SH-SY5Y (cell line): ENCODE data around the gene TMEM229A.

Source experiments
- GATA2 ChIP-seq: IDR thresholded peaks from 2 replicates; pipeline ENCODE4 v1.6.1; 2011; ENCODE audit warnings: mild to moderate bottlenecking, low read depth, low read length
- GATA3 ChIP-seq: IDR thresholded peaks from 2 replicates; pipeline ENCODE4 v1.6.1; 2011; ENCODE audit warnings: low read depth, mild to moderate bottlenecking, low read length, moderate library complexity

TMEM229A gene

DNA sequence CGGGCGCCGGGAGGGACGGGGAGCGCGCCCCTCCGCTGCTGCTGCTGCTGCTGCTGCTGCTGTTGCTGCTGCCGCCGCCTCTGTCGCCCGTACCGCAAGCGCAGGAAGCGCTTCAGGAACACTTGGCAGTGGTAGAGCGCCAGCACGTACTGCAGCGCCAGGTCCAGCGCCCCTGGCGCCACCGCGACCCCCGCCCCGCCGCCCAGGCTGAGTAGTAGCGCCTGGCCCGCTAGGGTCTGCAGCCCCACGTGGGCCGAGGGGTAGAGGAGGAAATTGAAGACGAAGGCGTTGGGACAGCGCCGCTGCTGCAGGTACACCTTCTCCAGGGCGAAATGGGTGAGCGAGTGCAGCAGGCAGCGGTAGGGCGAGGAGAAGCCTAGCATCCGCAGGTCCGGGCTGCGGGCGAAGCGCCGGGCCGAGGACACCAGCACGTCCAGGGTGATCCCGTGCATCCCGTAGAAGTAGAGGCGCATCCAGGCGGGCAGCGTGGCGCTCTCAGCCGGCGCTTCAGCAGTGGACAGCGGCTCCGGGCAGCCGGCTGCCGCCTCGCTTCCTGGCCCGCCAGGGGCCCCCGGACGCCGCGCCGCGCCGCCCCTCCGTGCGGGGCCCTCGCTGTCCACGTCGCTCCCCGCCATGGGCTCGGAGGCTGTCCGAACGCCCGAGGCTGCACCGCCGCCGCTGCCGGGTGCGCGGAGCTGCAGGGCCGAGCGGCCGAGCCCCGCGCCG lies at the start of gene TMEM229A:
Gene TMEM229A, minus strand, starts transcription at position 699 of the 726 bp plus-strand sequence. Its CDS starts 64 bp downstream, at position 635.
- no peak for TF ChIP-seq GATA2
- TF ChIP-seq GATA3 = no peak

DNA sequence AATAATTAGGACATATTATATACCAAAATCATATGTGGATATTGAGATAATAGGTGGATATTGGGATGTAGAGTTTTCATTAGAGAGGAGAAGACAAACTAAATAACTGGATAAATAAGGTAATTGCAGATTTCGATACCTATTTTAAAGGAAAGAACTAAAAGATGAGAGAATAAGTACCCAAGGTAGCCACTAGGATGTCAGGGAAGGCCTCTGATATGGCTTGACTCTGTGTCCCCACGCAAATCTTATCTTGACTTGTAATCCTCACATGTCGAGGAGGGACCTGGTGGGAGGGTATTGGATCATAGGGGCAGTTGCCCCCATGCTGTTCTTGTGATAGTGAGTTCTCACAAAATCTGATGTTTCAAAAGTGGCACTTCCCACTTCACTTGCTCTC lies 44.7 kb upstream of the TMEM229A start:
- TF ChIP-seq GATA3 = no peak
- TF ChIP-seq GATA2 = no peak

DNA sequence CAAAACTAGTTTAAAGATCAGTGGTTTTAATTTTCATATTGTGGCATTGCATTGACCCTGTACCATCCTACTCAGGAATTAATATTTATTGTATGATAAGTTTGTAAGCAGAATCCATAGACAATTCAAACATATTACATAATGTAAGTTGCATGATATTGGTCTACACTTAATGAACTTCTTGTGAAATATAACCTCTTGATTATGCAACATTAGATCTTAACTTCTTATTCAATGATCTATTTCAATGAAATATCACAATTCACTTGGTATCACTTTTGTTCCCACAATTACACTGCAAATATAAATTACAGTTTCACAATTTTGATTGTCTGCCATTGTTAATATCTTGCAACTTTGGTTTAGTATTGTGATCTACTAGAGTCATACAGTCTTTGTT lies 44.0 kb upstream of the TMEM229A start:
- TF ChIP-seq GATA3 = no peak
- no peak for TF ChIP-seq GATA2

DNA sequence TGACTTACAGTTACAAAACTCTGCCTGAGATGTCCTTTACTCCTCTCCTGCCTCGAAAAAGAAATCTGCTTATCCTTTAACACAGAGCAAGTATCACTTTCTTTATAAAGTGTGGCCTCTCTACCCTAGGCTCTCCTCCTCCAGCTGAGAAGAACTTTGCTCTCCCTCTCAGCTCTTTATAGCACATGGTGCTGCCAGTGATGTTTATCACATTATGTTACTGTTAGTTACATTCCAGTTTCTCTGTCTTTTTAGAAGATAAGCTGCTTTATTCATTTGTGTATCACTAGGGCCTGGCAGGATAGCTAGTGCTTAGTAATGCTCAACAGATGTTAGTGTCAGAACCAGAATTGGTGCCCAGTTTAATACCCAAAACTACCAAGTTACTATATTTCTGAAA lies 41.1 kb upstream of the TMEM229A start:
- TF ChIP-seq GATA2 = peak; percentile 94
- TF ChIP-seq GATA3 = peak; percentile 96

DNA sequence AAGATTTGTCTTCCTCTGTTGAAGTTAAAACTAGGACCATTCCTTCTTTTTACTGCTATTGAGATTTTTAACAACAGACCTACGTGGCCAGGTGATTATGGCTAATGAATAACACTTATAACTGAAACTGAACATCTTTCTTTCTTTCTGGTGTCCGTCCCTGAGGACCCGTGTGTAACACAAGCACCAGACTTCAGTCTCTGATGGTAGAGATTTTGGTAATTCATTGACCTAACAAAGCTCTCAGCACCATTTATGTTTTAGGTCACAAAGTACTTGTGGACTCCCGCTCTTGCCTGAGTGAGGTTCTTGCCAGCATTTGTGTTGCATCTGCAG lies 40.4 kb upstream of the TMEM229A start:
- no peak for TF ChIP-seq GATA3
- no peak for TF ChIP-seq GATA2

DNA sequence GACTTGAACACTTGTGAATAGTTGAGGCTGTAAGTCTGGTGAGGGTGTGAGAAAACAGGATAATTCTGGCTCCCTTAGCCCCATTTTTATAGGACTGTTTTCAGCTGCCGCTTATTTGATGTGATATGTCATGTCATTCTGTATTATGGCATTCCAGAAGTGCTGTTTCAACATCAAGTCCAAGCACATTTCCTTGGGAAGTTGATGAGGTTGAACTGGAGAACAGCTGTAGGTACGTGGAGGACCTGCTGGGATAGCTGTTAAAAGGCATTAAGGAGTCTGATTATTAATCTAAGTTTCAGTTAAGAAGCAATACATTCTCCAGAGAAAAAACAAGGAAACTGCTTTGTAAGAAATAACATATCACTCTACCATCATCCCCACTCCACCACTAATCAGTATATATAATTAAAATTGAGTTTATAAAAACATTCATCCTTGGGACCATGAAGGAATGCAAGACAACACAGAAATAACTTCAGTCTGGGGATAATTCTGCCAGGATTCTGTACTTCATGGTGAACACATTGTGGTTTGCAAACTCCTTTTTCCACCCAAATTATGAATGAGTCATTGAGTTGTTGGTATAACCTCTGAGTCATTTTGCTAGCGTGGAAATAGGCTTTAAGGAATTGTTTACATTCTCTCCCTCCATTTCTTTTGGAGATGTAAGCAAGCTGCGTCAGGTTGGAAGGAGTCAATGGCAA lies 39.9 kb upstream of the TMEM229A start:
- no peak for TF ChIP-seq GATA3
- TF ChIP-seq GATA2 = no peak

DNA sequence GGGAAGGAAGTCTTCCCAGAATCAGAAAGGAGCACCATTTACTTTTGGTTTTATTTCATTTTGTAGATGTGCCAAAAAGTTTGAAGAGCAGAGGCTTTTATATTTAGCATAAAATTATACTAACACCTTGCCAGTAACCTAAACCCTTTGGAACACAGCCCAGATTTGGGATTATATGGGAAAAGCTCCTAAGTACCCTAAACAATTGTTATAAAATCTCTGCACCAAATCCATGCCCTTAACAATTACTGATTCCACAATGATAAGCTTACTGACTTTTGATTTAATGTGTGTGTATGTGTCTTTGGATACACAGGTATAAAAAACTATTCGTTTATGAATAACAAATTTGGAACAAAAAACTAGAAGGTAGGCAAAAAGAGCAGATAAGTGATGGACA lies 39.0 kb upstream of the TMEM229A start:
- TF ChIP-seq GATA2 = no peak
- TF ChIP-seq GATA3 = no peak

DNA sequence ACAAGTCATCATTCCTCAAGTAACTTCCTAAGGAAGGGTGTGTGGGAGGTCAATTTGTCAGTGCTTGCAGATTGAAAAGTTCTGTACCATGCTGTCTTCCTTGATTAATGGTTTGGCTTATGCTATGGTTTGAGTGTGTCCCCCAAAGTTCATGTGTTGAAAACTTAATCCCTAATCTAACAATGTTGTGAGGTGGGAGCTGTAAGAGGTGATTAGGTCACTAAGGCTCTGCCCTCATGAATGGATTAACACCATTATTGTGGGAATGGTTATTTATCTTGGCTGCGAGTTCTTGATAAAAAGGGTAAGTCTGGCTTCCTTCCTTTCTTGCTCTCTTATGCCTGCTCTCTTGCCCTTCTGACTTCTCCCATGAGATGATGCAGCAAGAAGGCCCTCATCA lies 29.3 kb upstream of the TMEM229A start:
- no peak for TF ChIP-seq GATA2
- TF ChIP-seq GATA3 = no peak

DNA sequence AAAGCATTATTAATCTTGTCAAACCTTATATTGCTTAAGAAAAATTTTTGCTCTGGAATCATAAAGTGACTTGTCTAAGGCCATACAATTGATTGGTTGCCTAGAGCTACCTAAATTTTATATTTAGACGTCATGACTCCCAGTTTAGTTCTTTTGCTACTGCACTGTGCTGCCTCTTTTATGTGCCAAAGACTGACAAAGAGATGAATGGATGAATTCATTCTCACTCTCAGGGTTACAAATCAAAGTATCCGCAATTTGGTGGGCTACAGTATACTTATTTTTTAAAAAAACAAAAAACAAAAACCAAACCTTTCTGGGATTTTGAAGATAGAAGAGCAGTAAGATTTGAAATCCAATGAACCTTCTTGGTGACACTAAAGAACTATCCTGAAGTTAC lies 27.7 kb upstream of the TMEM229A start:
- TF ChIP-seq GATA3 (no peak), GATA2 (no peak)

DNA sequence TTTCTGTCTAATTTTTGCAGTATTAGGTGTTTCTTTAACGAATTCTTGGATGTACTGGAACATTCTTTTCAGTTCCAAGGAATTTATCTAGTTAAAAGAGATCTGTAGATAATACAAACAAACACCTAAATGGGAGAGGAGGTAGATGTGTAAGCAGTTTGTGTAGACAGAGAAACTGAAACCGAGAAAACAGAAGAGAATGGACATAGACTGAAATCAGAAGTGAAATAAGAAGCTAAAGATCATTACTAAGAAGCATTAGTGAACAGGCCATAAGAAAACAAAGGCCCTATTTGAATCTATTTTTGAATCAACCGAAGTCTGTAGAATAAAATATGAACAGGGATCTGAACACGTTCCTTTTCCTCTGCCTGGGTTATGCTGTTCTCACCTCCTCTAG lies 26.5 kb upstream of the TMEM229A start:
- no peak for TF ChIP-seq GATA3
- TF ChIP-seq GATA2 = no peak

DNA sequence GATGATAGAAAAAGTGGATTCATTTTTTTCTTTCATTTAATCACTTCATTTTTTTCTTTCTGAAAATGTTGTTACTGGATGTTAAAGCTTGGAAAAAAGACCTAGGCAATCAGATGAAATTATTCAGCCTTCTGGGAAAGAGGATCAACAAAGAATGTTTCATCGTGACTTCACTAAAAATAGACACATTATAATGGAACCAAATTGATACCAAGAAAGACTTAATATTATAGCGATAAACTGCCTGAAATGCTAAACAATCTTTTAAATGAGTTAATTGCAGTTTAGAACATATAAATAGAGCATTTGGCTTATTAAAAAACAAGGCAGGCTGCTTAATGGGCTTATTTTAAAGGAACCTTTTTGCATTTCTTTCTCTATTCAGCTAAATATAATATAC lies 25.6 kb upstream of the TMEM229A start:
- TF ChIP-seq GATA2 (no peak), GATA3 (no peak)

DNA sequence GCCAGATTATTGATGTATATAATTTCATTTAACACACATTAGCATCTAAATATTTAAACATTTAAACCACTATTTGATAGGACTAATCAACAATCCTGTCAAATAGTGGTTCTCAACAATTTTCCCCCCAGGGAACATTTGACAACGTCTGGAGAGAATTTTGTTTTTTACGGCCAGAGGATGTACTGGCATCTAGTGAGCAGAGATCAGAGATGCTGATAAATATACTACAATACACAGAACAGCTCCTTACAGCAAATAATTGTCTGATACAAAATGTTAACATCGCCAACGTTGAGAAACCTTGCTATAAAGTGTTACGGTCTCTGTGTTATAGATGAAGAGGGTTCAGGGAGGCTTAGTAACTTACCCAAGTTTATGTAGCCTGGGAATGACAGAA lies 25.0 kb upstream of the TMEM229A start:
- peak; percentile 86 for TF ChIP-seq GATA3
- peak; percentile 85 for TF ChIP-seq GATA2

DNA sequence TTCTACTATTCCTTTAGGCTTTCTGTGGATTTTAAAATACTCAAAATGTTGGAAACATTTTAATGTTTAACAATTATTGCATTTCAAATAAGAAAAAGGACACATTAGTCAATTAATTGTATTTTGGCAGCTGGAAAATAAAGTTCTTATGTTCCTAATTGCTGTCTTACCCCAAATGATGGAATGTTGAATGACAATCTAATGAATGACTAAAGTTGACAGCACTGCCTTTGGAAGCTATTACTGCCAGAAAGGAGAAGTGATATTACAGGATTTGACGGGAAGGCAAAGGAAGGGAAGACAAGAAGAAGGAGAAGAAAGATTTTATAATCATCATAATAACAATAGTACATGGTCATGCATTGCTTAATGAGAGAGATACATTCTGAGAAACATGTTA lies 23.4 kb upstream of the TMEM229A start:
- TF ChIP-seq GATA2 (no peak), GATA3 (no peak)

DNA sequence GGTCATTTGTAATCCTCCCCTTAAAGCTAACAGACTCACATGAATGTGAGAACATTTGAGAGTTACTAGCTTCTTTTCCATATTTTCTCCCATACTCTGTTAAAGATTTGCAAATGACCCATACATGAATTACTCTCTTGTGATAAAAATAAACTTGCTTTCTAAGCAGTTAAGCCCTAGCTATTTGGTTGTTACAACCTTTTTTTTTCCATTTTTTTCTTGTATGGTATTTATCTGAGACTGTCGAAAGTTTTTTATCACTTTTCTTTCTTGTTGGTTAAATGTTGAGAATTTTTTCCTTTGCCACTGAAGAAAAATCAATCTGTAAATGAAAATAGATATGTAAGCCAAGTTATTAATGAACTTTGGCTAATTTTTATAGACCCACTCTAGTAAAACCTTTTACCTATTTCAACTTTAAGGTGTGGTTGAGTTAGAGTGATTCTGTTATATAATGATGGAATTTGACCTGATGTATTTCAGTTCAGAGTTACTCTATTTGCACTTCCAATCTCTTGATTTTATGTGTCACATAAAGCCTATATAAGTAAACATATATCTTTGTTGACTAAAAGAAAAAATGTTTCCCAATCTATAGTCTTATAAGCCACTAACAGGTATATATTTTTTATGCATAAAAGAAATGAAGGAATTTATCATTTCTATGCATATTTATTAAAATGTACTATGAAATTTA lies 19.0 kb upstream of the TMEM229A start:
- TF ChIP-seq GATA3 = no peak
- TF ChIP-seq GATA2 = no peak

DNA sequence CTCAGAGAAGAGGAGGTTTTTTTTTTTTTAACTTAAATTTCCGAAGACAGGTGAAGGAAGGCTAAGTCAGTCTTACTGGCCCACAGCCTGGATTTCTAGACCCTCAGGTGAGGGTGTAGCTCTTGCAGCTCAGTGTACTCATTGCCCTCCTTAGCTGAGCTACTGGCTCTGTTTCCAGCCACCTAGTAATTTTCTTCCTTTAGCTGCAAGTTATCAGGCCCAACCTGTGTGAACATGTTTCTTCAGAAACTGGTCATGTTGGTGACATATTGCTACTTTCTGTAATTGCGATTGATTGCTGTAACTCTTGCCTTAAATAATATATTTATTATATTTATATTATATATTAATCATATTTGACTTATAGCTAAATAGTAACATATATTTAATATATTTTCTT lies 10.0 kb upstream of the TMEM229A start:
- TF ChIP-seq GATA2 = no peak
- no peak for TF ChIP-seq GATA3

DNA sequence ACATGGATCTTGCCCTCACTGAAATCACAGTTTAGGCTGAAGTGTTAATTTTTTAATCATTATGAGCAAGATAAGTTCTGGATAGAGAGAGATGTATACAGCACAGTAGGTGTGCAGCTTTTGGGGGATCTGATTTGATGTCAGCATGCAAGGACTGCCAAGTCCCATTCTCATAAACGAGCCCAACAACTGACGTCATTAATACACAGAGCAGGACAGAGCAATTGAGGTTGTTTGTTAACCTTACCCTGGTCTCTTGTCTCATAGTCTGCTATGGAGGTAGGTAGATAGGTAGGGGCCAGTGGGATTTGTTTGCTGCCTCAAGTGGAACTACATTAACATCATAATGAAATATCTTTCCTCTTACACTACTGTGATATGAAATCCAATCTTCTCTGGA lies 8.6 kb upstream of the TMEM229A start:
- TF ChIP-seq GATA3 (no peak), GATA2 (no peak)
